Activated naive CD4-positive, alpha-beta T cell treated with anti-CD3 and anti-CD28 coated beads, Interleukin-2, amount 50 U/mL, for 24 hours (primary cell): ENCODE results near the gene SCRN2.
A peak's percentile ranks its signal among the peaks of the same experiment; 100 is the strongest.

ENCODE experiments used
- H3K27ac Mint-ChIP-seq: one replicate; pipeline ENCODE4 v1.8.0; 2021; ENCODE audit warnings: mild to moderate bottlenecking, mixed read lengths
- H3K27me3 Mint-ChIP-seq: one replicate; pipeline ENCODE4 v1.8.0; 2021; ENCODE audit warnings: mixed read lengths
- H3K36me3 Mint-ChIP-seq: one replicate; pipeline ENCODE4 v1.8.0; 2021; ENCODE audit warnings: mixed read lengths
- H3K4me1 Mint-ChIP-seq: one replicate; pipeline ENCODE4 v1.8.0; 2021; ENCODE audit warnings: mixed read lengths
- H3K4me3 Mint-ChIP-seq: one replicate; pipeline ENCODE4 v1.8.0; 2021; ENCODE audit warnings: mild to moderate bottlenecking, mixed read lengths
- H3K9me3 Mint-ChIP-seq: one replicate; pipeline ENCODE4 v1.8.0; 2021; ENCODE audit warnings: mixed read lengths

SCRN2 gene

DNA sequence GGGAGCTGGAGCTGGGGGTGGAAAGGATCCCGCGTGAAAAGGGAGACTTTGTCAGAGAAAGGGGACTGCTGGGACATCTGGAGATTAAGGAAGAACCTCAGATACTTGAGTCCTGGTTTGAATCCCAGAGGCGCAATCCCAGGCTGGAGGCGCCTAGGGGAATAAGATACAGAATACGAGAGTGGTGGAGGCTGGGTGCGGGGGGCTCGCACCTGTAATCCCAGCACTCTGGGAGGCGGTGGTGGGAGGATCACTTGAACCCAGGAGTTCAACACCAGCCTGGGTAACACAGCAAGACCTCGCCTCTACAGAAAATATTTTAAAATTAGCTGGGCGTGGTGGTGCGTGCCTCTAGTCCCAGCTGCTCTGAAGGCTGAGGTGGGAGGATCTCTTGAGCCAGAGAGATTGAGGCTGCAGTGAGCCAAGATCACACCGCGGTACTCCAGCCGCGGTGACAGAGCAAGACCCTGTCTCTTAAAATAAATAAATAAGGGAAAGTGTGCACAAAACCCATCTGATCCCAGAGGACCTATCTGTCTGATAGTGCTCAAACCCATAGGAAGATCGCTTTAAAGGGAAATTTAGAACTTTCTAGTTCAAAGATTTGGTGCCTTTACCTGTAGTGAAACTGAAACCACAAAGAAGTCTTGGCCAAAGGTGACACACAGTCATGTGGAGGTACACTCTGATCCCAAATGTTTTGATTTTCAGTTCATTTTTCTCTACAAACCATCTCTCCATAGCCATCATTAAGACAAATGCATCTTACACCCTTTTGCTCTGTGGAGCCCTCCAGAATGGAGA, 617 bp upstream of the SCRN2 start:
- peak overlapping the region; percentile 84 for H3K27ac Mint-ChIP-seq
- no peaks in the 10 kb centered on the region for H3K36me3 Mint-ChIP-seq
- no peaks in the 10 kb centered on the region for H3K9me3 Mint-ChIP-seq
- peaks cover 16% of the 10 kb centered on the region for H3K27me3 Mint-ChIP-seq
- peak overlapping the region; percentile 93 for H3K4me3 Mint-ChIP-seq
- H3K4me1 Mint-ChIP-seq, result peaks cover 43% of the 10 kb centered on the region

DNA sequence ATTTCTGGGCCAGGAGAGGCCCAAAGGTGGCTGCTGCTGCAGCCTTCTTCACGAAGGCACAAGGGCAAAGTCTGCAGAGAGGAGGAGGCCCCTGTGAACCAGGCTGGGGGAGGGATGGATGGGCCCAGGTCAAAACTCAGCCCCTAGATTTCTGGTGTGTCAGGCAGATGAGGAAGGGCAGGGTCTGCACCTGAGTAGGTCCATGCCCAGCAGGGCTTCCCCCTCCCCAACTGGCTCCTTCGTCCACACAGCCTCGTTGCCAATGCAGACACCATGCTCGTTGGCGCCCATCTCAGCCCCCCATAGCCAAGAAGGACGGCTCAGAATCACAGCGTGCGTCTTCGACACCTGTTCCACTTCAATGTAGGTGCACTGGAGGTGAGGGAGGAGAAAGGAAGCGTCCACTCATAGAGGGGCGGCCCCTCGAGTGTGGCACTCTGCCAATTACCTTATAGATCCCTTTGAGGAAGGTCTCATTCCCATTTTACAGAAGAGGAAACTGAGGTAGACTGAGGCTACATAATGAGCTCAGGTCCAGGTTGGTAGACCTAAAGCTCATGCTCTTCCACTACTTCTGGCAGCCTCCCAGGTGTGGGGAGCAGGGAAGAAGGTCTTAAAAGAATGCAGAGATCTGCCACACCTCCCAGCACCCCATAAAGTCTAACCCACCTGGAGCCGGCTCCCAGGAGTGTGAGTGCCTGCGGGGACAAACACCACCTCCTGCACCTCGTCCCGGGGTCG, 902 bp downstream of the SCRN2 start:
- Mint-ChIP-seq H3K27ac (peak overlapping the region; percentile 51), H3K4me1 (peaks cover 52% of the 10 kb centered on the region), H3K4me3 (peak overlapping the region; percentile 93), H3K9me3 (no peaks in the 10 kb centered on the region), H3K36me3 (no peaks in the 10 kb centered on the region), H3K27me3 (peaks cover 5% of the 10 kb centered on the region)

GRCh38 chr17:47839071-47839470, 2.0 kb downstream of the SCRN2 start:
- H3K27ac Mint-ChIP-seq, result no peak overlapping the region
- no peaks in the 10 kb centered on the region for H3K36me3 Mint-ChIP-seq
- no peak overlapping the region for H3K4me3 Mint-ChIP-seq
- peaks cover 1% of the 10 kb centered on the region for H3K27me3 Mint-ChIP-seq
- peaks cover 63% of the 10 kb centered on the region for H3K4me1 Mint-ChIP-seq
- H3K9me3 Mint-ChIP-seq, result no peaks in the 10 kb centered on the region

- Mint-ChIP-seq H3K36me3 (no peaks in the 10 kb centered on the region), H3K4me3 (no peak overlapping the region), H3K9me3 (no peaks in the 10 kb centered on the region), H3K27me3 (no peaks in the 10 kb centered on the region), H3K27ac (no peak overlapping the region), H3K4me1 (peaks cover 67% of the 10 kb centered on the region)
Observed at GRCh38 chr17:47838636-47839035, 2.4 kb downstream of the SCRN2 start.

- Mint-ChIP-seq H3K9me3 (no peaks in the 10 kb centered on the region), H3K4me3 (no peak overlapping the region), H3K27ac (no peak overlapping the region), H3K36me3 (no peaks in the 10 kb centered on the region), H3K27me3 (no peaks in the 10 kb centered on the region), H3K4me1 (peaks cover 65% of the 10 kb centered on the region)
Observed at GRCh38 chr17:47837401-47838039, 3.6 kb downstream of the SCRN2 start.

DNA sequence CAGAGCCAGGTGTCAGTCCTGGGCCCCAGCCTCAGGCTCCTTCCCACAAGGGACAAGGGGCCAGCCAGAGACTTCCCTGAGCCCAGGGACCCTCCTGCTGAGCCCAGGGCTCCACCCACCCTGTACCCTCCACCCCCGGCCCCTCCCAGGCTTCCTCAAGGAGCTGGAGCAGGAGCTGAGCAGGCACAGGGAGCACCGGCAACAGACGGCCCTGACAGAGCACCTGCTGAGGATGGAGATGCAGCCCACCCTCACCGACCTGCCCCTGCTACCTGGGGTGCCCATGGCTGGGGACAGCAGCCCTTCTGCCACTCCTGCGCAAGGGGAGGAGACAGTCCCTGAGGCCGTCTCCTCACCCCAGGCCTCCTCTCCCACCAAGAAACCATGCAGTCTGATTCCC, 4.5 kb downstream of the SCRN2 start:
- Mint-ChIP-seq H3K27ac (no peak overlapping the region), H3K4me1 (peaks cover 64% of the 10 kb centered on the region), H3K27me3 (no peaks in the 10 kb centered on the region), H3K4me3 (no peak overlapping the region), H3K9me3 (no peaks in the 10 kb centered on the region), H3K36me3 (no peaks in the 10 kb centered on the region)

- Mint-ChIP-seq H3K4me3 (peak overlapping the region; percentile 8), H3K4me1 (peaks cover 62% of the 10 kb centered on the region), H3K27ac (peak overlapping the region; percentile 79), H3K27me3 (no peaks in the 10 kb centered on the region), H3K9me3 (no peaks in the 10 kb centered on the region), H3K36me3 (no peaks in the 10 kb centered on the region)
Observed at GRCh38 chr17:47834756-47835155, 6.3 kb downstream of the SCRN2 start.

DNA sequence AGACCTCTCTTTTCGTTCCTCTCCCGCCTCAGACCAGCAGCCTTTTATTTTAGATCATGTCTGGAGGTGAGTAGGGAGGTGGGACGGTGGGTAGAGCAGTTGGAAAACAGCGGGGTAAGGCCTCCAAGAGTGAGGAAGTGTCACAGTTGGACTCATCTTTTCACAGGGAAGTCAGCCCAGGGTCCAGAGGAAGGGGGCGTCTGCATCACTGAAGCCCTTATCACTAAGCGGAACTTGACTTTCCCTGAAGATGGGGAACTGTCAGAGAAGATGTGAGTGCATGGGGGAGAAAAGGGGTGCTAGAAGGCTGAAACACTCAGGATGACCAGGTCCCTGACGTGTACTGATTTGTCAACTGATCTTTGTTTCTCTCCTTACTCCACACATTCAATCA, 9.1 kb downstream of the SCRN2 start:
- Mint-ChIP-seq H3K9me3 (no peaks in the 10 kb centered on the region), H3K4me3 (peak overlapping the region; percentile 99), H3K27ac (peak overlapping the region; percentile 92), H3K4me1 (peaks cover 67% of the 10 kb centered on the region), H3K36me3 (peaks cover 1% of the 10 kb centered on the region), H3K27me3 (no peaks in the 10 kb centered on the region)

- Mint-ChIP-seq H3K4me3 (peak within 1 kb of the TSS; percentile 99), H3K4me1 (peaks cover 67% of the 10 kb centered on the region), H3K27me3 (no peaks in the 10 kb centered on the region), H3K9me3 (no peaks in the 10 kb centered on the region), H3K36me3 (peaks cover 4% of the 10 kb centered on the region), H3K27ac (peak within 1 kb of the TSS; percentile 92)
Observed at GRCh38 chr17:47831003-47831933, 9.8 kb downstream of the SCRN2 start, which contains the start of the genes LRRC46 and MRPL10. Gene LRRC46 (plus strand): TSS chr17:47831670. CDS start chr17:47831990, 320 bp downstream. Gene MRPL10 (minus strand): TSS chr17:47831541. CDS start chr17:47831511, 30 bp downstream.

- Mint-ChIP-seq H3K9me3 (no peaks in the 10 kb centered on the region), H3K27ac (peak overlapping the region; percentile 92), H3K27me3 (no peaks in the 10 kb centered on the region), H3K36me3 (peaks cover 5% of the 10 kb centered on the region), H3K4me1 (peaks cover 60% of the 10 kb centered on the region), H3K4me3 (peak overlapping the region; percentile 99)
Observed at GRCh38 chr17:47830396-47831002, 10.6 kb downstream of the SCRN2 start.

- H3K36me3 Mint-ChIP-seq, result peaks cover 8% of the 10 kb centered on the region
- peak overlapping the region; percentile 99 for H3K4me3 Mint-ChIP-seq
- no peaks in the 10 kb centered on the region for H3K9me3 Mint-ChIP-seq
- H3K4me1 Mint-ChIP-seq, result peaks cover 54% of the 10 kb centered on the region
- H3K27ac Mint-ChIP-seq, result peak overlapping the region; percentile 65
- H3K27me3 Mint-ChIP-seq, result no peaks in the 10 kb centered on the region
Observed at GRCh38 chr17:47829870-47830269, 11.2 kb downstream of the SCRN2 start.

- H3K27me3 Mint-ChIP-seq, result no peaks in the 10 kb centered on the region
- H3K4me3 Mint-ChIP-seq, result no peak overlapping the region
- no peak overlapping the region for H3K27ac Mint-ChIP-seq
Observed at GRCh38 chr17:47823519-47823918, 17.6 kb downstream of the SCRN2 start.

GRCh38 chr17:47822785-47823184, 18.3 kb downstream of the SCRN2 start:
- peaks cover 7% of the 10 kb centered on the region for H3K36me3 Mint-ChIP-seq
- H3K4me3 Mint-ChIP-seq, result peak overlapping the region; percentile 23
- no peaks in the 10 kb centered on the region for H3K27me3 Mint-ChIP-seq

More at GRCh38 chr17:47823519-47823918, 17.6 kb downstream of the SCRN2 start:
- peaks cover 6% of the 10 kb centered on the region for H3K36me3 Mint-ChIP-seq
- H3K9me3 Mint-ChIP-seq, result no peaks in the 10 kb centered on the region
- H3K4me1 Mint-ChIP-seq, result peaks cover 31% of the 10 kb centered on the region

More at GRCh38 chr17:47822785-47823184, 18.3 kb downstream of the SCRN2 start:
- no peak overlapping the region for H3K27ac Mint-ChIP-seq
- peaks cover 25% of the 10 kb centered on the region for H3K4me1 Mint-ChIP-seq
- no peaks in the 10 kb centered on the region for H3K9me3 Mint-ChIP-seq
